ACHN (cell line): Measurements from ENCODE around the gene TRAIP.

ENCODE experiments used
- DNase-seq: peaks from one replicate; pipeline ENCODE4 v3.0.0-alpha.2; 2015
- in situ Hi-C: cut with HindIII; loops from 2 replicates; pipeline ENCODE4 v1.10.0; 2017; ENCODE audit warnings: low sequenced_read_pairs, low pct_ligation_motif_present, low pct_unique_long_range_greater_than_20kb

Gene TRAIP

GRCh38 chr3:49878686-49879085 lies 22.3 kb upstream of the TRAIP start:
- in situ Hi-C loops = no loop called here
- no peak for DNase-seq

- in situ Hi-C loops = no loop called here
- no peak for DNase-seq
These were observed 21.4 kb upstream of the TRAIP start for GRCh38 chr3:49877716-49878115.

- in situ Hi-C loops = no loop called here
These were observed 20.2 kb upstream of the TRAIP start for GRCh38 chr3:49876567-49876966.

GRCh38 chr3:49873623-49874022 lies 17.3 kb upstream of the TRAIP start:
- DNase-seq = no peak
- in situ Hi-C loops = no loop called here

More at GRCh38 chr3:49876567-49876966, 20.2 kb upstream of the TRAIP start:
- DNase-seq = no peak

- in situ Hi-C loops = no loop called here
- DNase-seq = no peak
These were observed 16.5 kb upstream of the TRAIP start for GRCh38 chr3:49872801-49873281.

- in situ Hi-C loops = no loop called here
- no peak for DNase-seq
These were observed 15.3 kb upstream of the TRAIP start for GRCh38 chr3:49871531-49872153.

- in situ Hi-C loops = no loop called here
- DNase-seq = peak; percentile 6
These were observed 13.3 kb upstream of the TRAIP start, which contains the start of gene CAMKV for GRCh38 chr3:49869525-49870126. Gene CAMKV, minus strand, starts transcription at chr3:49869906. Its CDS starts 7,518 bp downstream, at chr3:49862388.

GRCh38 chr3:49868862-49869466 lies 12.6 kb upstream of the TRAIP start:
- no peak for DNase-seq
- in situ Hi-C loops = no loop called here

- in situ Hi-C loops = no loop called here
- peak; percentile 53 for DNase-seq
These were observed 11.5 kb upstream of the TRAIP start for GRCh38 chr3:49867871-49868321.

- DNase-seq = no peak
These were observed 11.0 kb upstream of the TRAIP start for GRCh38 chr3:49867400-49867799.

GRCh38 chr3:49865198-49865784 lies 8.9 kb upstream of the TRAIP start:
- in situ Hi-C loops = no loop called here
- DNase-seq = no peak

More at GRCh38 chr3:49867400-49867799, 11.0 kb upstream of the TRAIP start:
- in situ Hi-C loops = no loop called here

GRCh38 chr3:49864505-49864904 lies 8.1 kb upstream of the TRAIP start:
- in situ Hi-C loops = no loop called here
- no peak for DNase-seq

- no peak for DNase-seq
- in situ Hi-C loops = no loop called here
These were observed 3.4 kb upstream of the TRAIP start for GRCh38 chr3:49859576-49860305.

- no peak for DNase-seq
- in situ Hi-C loops = no loop called here
These were observed 702 bp downstream of the TRAIP start for GRCh38 chr3:49855662-49856061.

- in situ Hi-C loops = no loop called here
- DNase-seq = no peak
These were observed 10.7 kb downstream of the TRAIP start for GRCh38 chr3:49845694-49846093.

- DNase-seq = no peak
- in situ Hi-C loops = no loop called here
These were observed 11.7 kb downstream of the TRAIP start for GRCh38 chr3:49844464-49845183.

- in situ Hi-C loops = no loop called here
- no peak for DNase-seq
These were observed 13.4 kb downstream of the TRAIP start for GRCh38 chr3:49842843-49843517.

GRCh38 chr3:49841806-49842205 lies 14.6 kb downstream of the TRAIP start:
- in situ Hi-C loops = no loop called here
- no peak for DNase-seq
